OCI-LY3 (cell line): ENCODE measurements around the gene CCDC134.

Experiments used
- CTCF ChIP-seq: fragments of 200-600, 300-600 bp; sonication (generic); IDR thresholded peaks from 2 replicates; pipeline ENCODE4 v1.5.1; 2014; ENCODE audit warnings: antibody characterized with exemption, low read length, low read depth
- EZH2phosphoT487 ChIP-seq: fragments of 200-600 bp; shearing (Covaris generic); IDR thresholded peaks from 2 replicates; pipeline ENCODE4 v1.6.1; 2018; ENCODE audit warnings: antibody characterized with exemption, mixed run types, low read depth

DNA sequence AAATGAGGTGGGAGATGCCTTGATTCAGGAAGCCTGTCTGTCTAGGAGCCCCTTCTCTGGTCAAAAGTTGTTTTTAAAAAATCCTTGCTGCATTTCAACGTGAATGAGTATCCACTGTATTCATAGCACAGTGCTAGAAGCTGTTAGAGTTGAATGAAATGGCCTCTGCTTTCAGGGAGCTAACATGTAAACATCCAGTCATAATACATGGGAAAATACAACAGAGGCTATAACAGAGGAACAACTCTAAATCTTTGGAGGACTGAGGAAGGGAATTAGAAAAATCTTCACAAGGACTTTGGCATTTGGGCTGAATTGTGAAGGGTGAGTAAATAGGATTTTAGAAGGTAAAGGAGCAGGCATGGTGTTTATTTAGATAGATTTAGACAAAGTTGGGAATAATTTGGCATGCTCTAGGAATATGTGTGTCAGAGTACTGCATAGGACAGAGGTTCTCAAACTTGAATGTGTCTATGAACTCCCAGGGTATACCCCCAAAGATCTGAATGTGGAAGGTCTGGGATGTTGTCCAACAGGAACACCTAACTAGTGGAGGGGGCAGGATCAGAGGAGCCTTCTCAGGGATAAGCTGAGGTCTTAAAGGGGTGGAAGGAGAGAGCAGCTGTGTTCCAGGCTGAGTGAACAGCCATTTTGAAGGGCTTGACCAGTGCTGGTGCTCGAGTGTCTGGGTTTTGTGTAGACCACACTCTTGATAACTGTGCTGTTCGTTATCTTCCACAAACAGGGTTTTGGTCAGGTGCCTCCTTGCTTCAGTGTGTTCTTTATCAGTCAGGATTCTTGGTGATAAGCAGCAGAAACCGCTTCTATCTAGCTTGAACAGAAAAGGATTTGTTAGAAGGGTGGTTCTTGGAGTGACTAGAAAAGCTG lies 45.1 kb downstream of the CCDC134 start:
- TF ChIP-seq CTCF (no peak), EZH2phosphoT487 (no peak)
